Endothelial cell of umbilical vein (primary cell): ENCODE data around the gene DHRS12. TPM values are rescaled to one million over a fixed set of nuclear protein-coding genes. Genes with fewer than 3 reads are reported as not detected.

ENCODE experiments used
- BruUV-seq: library from RNA; stranded (reverse); fragments of 400-500 nt; replicated peaks from 2 replicates; lab custom pipeline; 2021; lab: Mats Ljungman, UMichigan
- CTCF ChIA-PET: fragments of 300-600, 350-600 bp; sonication (Branson Sonifier 250); formaldehyde crosslinking; loops from one replicate; lab custom pipeline; 2021; ENCODE audit warnings: antibody characterized with exemption, inconsistent platforms; lab: Charles Lee
- POLR2A ChIA-PET: fragments of 300-600, 350-600 bp; sonication (Branson Sonifier 250); formaldehyde crosslinking; loops from one replicate; lab custom pipeline; 2021; ENCODE audit warnings: antibody characterized with exemption, inconsistent platforms; lab: Charles Lee
- DNase-seq: peaks from one replicate; pipeline ENCODE4 v3.0.0-alpha.2; 2011; ENCODE audit warnings: low read depth, low spot score
- FAIRE-seq: peaks from 2 replicates; lab custom pipeline; 2011; peaks lifted over from hg19 to GRCh38; lab: Jason Lieb, UNC
- H2AFZ ChIP-seq: 2 replicates; pipeline ENCODE4 v1.6.0; 2012; ENCODE audit warnings: low read depth, low read length, control low read depth, inconsistent platforms
- H3K27ac ChIP-seq: 2 replicates; pipeline ENCODE4 v1.5.1; 2011; ENCODE audit warnings: low read depth, mild to moderate bottlenecking, control low read depth, low read length, moderate library complexity; ENCODE audit not compliant: insufficient read depth
- H3K27me3 ChIP-seq, 2 experiments: 2 replicates each; pipeline versions ENCODE4 v1.6.0 to v1.6.1; 2011; ENCODE audit warnings: low read length in 2 of 2, mixed read lengths in 1 of 2; ENCODE audit not compliant: control insufficient read depth in 2 of 2, insufficient read depth in 2 of 2
- H3K36me3 ChIP-seq, 2 experiments: 2 replicates in 1 of 2; 3 replicates in 1 of 2; pipeline ENCODE4 v1.5.1; 2011; ENCODE audit warnings: low read length in 2 of 2, mild to moderate bottlenecking in 1 of 2, moderate library complexity in 1 of 2; ENCODE audit not compliant: control insufficient read depth in 2 of 2, insufficient read depth in 2 of 2; ENCODE audit errors: extremely low read depth in 1 of 2
- H3K4me1 ChIP-seq: 3 replicates; pipeline ENCODE4 v1.5.1; 2011; ENCODE audit warnings: mild to moderate bottlenecking, low read length; ENCODE audit not compliant: control insufficient read depth, insufficient read depth; ENCODE audit errors: extremely low read depth
- H3K4me2 ChIP-seq: 2 replicates; pipeline ENCODE4 v1.6.1; 2011; ENCODE audit warnings: low read length, control low read depth, mixed read lengths; ENCODE audit not compliant: insufficient read depth
- H3K4me3 ChIP-seq, 3 experiments: fragments of 200-600 bp in 1 of 3; sonication (generic), shearing (Covaris generic) in 1 of 3; replicated peaks in 1 of 3; 2 replicates each; pipeline ENCODE4 v1.5.1; 2011 to 2016; ENCODE audit warnings: control low read depth in 3 of 3, low read length in 3 of 3, mild to moderate bottlenecking in 2 of 3, inconsistent platforms in 1 of 3, low read depth in 1 of 3, moderate library complexity in 1 of 3; ENCODE audit not compliant: insufficient read depth in 1 of 3
- H3K79me2 ChIP-seq: 2 replicates; pipeline ENCODE4 v1.6.0; 2012; ENCODE audit warnings: low read length, inconsistent platforms; ENCODE audit not compliant: control insufficient read depth, insufficient read depth
- H3K9ac ChIP-seq: replicated peaks from 2 replicates; pipeline ENCODE3; 2011; ENCODE audit warnings: low read length, control low read depth; ENCODE audit not compliant: insufficient read depth; ENCODE audit errors: extremely low read depth
- H3K9me1 ChIP-seq: replicated peaks from 3 replicates; pipeline ENCODE4 v1.6.0; 2011; ENCODE audit warnings: mild to moderate bottlenecking, low read length; ENCODE audit not compliant: control insufficient read depth, insufficient read depth; ENCODE audit errors: extremely low read depth
- H3K9me3 ChIP-seq: replicated peaks from 2 replicates; pipeline ENCODE4 v1.5.1; 2012; ENCODE audit warnings: low read length, inconsistent platforms; ENCODE audit not compliant: control insufficient read depth, insufficient read depth
- H4K20me1 ChIP-seq: replicated peaks from 2 replicates; pipeline ENCODE3; 2011; ENCODE audit warnings: mild to moderate bottlenecking, low read length; ENCODE audit not compliant: control insufficient read depth, insufficient read depth; ENCODE audit errors: extremely low read depth
- CTCF ChIP-seq, 2 donors: IDR thresholded peaks; 1 replicate in 1 of 2; 2 replicates in 1 of 2; pipeline ENCODE4 v1.5.1; 2011; ENCODE audit warnings: low read length in 2 of 2, mild to moderate bottlenecking in 2 of 2, moderate library complexity in 2 of 2, control low read depth in 1 of 2, inconsistent platforms in 1 of 2, low read depth in 1 of 2; ENCODE audit not compliant: insufficient read depth in 1 of 2; ENCODE audit errors: extremely low read depth in 1 of 2
- EZH2 ChIP-seq: IDR thresholded peaks from 2 replicates; pipeline ENCODE4 v1.6.1; 2012; ENCODE audit warnings: borderline replicate concordance, low read depth, mild to moderate bottlenecking, moderate library complexity, low read length, inconsistent platforms; ENCODE audit not compliant: severe bottlenecking
- FOS ChIP-seq: IDR thresholded peaks from 2 replicates; pipeline ENCODE4 v1.6.1; 2011; ENCODE audit warnings: mild to moderate bottlenecking, low read length, moderate library complexity, borderline replicate concordance; ENCODE audit not compliant: insufficient read depth
- GATA2 ChIP-seq: IDR thresholded peaks from 2 replicates; pipeline ENCODE4 v1.7.0; 2011; ENCODE audit warnings: low read depth, mild to moderate bottlenecking, moderate library complexity, mixed read lengths, low read length; ENCODE audit not compliant: insufficient read length, insufficient read depth
- JUN ChIP-seq: IDR thresholded peaks from 2 replicates; pipeline ENCODE4 v1.6.1; 2011; ENCODE audit warnings: borderline replicate concordance, low read depth; ENCODE audit not compliant: insufficient read length, insufficient read depth
- MAX ChIP-seq: IDR thresholded peaks from 2 replicates; pipeline ENCODE4 v1.6.1; 2011; ENCODE audit not compliant: insufficient read depth, insufficient read length
- MYC ChIP-seq: IDR thresholded peaks from one replicate; pipeline ENCODE4 v1.6.1; 2011; ENCODE audit warnings: mild to moderate bottlenecking, low read depth, low read length
- POLR2A ChIP-seq: IDR thresholded peaks from 2 replicates; pipeline ENCODE4 v1.6.1; 2012; ENCODE audit warnings: low read depth, mild to moderate bottlenecking, control low read depth, low read length
- POLR2AphosphoS5 ChIP-seq: IDR thresholded peaks from 2 replicates; pipeline ENCODE4 v1.6.1; 2012; ENCODE audit warnings: low read depth, mild to moderate bottlenecking, control low read depth, low read length, moderate library complexity; ENCODE audit not compliant: insufficient read depth
- dilution Hi-C: fragments of 300-500 bp; cut with MboI; formaldehyde crosslinking; loops from one replicate; pipeline ENCODE4 v1.15.0; 2019; ENCODE audit warnings: low sequenced_read_pairs; ENCODE audit not compliant: extremely low pct_ligation_motif_present
- intact Hi-C: fragments of 100-400 bp; cut with micrococcal nuclease; formaldehyde crosslinking; loops from one replicate; pipeline ENCODE4 v1.10.0; 2022
- polyA plus RNA-seq, 4 experiments: library from polyadenylated mRNA; depleted of rRNA in 3 of 4; stranded (reverse) in 3 of 4; unstranded in 1 of 4; fragments of >200 nt; gene quantifications; 2 replicates each; pipeline versions ENCODE4 v1.2.1 to v1.2.3, GENCODE V29; 2011 to 2012; ENCODE audit warnings: missing spikeins in 1 of 4
- total RNA-seq: library from RNA; stranded (reverse); gene quantifications from 2 replicates; pipeline ENCODE4 v1.2.3, GENCODE V29; 2021

DHRS12 gene
- total and polyA plus RNA-seq, 2 donors (not counting 3 experiments of a cell fraction or from before 2014, with no cell fraction given) = 8.9 to 9.1 TPM

DNA sequence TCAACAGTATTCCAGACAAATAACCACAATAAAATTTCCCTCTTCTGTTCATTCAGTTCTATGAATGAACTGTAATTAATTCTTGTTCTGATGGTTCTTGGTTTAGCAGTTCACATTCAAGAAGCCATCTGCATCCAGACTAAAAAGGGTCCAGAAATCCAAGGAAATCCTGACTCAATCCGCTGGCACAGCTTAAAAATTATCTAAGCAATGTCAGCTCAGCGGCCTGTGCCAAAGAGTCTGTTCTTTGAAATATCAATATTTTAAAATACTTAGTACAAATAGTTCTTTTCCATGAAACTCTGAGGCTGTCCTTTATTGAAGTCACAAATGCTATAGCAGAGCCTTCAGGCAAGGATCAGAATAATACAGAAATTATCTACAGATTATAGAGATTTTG, 57.2 kb downstream of the DHRS12 start:
- H3K36me3 ChIP-seq = no peaks in the 10 kb centered on the region
- no peaks in the 10 kb centered on the region for H3K27me3 ChIP-seq
- H3K4me3 ChIP-seq = no peak overlapping the region
- POLR2A ChIA-PET = no interaction called here
- DNase-seq = no peak
- H3K27ac ChIP-seq = no peak overlapping the region
- intact Hi-C loops = no loop called here
- no peaks in the 10 kb centered on the region for H3K79me2 ChIP-seq
- no peak for TF ChIP-seq EZH2
- TF ChIP-seq JUN = no peak
- no peak for TF ChIP-seq POLR2AphosphoS5
- no peak for TF ChIP-seq MAX
- TF ChIP-seq POLR2A = no peak
- no peak for TF ChIP-seq GATA2
- TF ChIP-seq CTCF (IDR thresholded peaks at IDR 0.05; ENCODE audit: extremely low read depth in 1 of 2, insufficient read depth in 1 of 2, low read depth in 1 of 2, low read length in 2 of 2) = no peak
- no peak for TF ChIP-seq MYC
- no peak for TF ChIP-seq FOS
- H3K4me1 ChIP-seq = no peaks in the 10 kb centered on the region
- dilution Hi-C loops = no loop called here
- H4K20me1 ChIP-seq = no peaks in the 10 kb centered on the region
- no peak overlapping the region for H2AFZ ChIP-seq
- no TSS peak for BruUV-seq
- CTCF ChIA-PET = no interaction called here
- no peak for FAIRE-seq
- no peaks in the 10 kb centered on the region for H3K9me1 ChIP-seq
- H3K9me3 ChIP-seq = peaks cover 2% of the 10 kb centered on the region
- no peak overlapping the region for H3K9ac ChIP-seq
- H3K4me2 ChIP-seq = no peak overlapping the region
